GM12872 (cell line): Measurements from ENCODE around the gene PIP4P1.

ENCODE experiments used
- TF ChIP-seq, protein P1 (sequence below): IDR thresholded peaks from 3 replicates; pipeline ENCODE4 v1.5.1; 2011; ENCODE audit warnings: low read depth, mild to moderate bottlenecking, low read length, moderate library complexity; ENCODE audit not compliant: insufficient read depth

The PIP4P1 gene

DNA sequence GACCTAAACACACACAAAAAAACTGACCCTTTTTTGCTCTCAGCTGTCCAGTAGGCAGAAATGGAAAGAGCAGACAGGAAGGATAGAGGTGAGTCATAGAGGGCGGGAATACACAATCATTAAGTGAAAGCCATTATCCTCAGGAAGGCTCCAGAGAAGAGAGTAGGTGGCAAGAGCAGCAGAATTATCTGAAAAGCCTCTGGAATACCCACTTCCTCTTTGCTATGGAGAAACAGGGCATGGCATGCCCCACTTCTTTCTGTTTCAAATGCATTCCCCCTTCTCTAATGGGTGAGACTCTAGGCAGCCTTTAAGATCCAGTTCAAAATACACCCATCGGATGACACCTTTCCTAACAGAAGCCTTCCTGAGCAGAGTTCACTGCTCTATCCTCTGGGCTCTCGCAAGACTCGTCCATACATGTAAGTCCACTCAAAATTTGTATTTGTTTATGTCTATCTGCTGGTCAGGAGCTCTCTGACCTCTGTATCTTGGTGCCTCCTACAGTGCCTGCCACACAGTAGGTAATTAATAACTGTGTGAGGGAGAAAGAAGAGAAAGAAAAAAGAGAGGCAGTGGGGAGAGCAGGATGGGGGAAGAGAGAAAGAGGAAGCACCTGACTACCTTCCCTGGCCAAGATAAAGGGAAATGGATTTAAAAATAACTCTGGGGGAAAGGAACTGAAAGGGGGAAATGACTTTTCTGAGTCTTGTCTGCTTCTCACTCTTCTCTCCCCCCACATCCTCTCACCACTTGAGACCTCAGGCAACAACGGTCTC is 33.8 kb downstream of the PIP4P1 start:
- TF ChIP-seq, protein P1, sequence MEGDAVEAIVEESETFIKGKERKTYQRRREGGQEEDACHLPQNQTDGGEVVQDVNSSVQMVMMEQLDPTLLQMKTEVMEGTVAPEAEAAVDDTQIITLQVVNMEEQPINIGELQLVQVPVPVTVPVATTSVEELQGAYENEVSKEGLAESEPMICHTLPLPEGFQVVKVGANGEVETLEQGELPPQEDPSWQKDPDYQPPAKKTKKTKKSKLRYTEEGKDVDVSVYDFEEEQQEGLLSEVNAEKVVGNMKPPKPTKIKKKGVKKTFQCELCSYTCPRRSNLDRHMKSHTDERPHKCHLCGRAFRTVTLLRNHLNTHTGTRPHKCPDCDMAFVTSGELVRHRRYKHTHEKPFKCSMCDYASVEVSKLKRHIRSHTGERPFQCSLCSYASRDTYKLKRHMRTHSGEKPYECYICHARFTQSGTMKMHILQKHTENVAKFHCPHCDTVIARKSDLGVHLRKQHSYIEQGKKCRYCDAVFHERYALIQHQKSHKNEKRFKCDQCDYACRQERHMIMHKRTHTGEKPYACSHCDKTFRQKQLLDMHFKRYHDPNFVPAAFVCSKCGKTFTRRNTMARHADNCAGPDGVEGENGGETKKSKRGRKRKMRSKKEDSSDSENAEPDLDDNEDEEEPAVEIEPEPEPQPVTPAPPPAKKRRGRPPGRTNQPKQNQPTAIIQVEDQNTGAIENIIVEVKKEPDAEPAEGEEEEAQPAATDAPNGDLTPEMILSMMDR: no peak

DNA sequence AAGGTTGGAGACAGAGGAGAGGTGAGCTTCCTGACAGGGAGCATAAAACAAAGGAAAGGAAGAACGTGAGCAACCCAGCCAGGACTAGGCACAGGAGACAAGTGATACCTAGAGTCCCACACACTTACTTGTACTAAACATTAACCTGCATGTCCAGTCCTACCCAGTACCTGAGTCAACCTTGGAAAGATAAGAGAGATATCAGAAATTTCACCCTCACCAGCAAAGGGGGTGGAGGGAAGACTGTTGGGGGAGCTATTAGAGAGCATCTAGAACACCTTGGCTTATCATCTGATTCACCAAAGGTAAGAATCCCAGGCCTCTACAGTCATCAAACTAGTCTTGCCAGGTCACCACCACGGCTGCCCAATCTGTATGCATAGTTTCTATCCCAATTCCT is 36.4 kb downstream of the PIP4P1 start:
- TF ChIP-seq, protein P1: no peak

DNA sequence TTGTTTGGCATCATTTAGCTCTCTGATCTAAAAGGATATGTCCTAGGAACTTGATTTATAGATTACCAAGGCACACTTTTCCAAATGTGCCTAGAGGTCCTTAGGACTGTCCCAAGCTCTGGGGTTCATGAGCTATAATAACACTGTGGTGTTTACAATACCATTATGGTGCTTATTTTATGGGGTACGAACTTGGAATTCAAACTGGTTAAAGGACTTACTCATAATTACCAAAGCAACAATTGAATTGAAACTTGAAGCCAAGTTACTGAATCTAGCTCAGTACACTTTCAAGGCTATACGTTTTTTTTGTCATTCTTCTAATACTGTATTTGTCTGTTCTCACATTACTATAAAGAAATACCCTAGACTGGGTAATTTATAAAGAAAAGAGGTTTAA is 38.3 kb downstream of the PIP4P1 start:
- TF ChIP-seq, protein P1: no peak

DNA sequence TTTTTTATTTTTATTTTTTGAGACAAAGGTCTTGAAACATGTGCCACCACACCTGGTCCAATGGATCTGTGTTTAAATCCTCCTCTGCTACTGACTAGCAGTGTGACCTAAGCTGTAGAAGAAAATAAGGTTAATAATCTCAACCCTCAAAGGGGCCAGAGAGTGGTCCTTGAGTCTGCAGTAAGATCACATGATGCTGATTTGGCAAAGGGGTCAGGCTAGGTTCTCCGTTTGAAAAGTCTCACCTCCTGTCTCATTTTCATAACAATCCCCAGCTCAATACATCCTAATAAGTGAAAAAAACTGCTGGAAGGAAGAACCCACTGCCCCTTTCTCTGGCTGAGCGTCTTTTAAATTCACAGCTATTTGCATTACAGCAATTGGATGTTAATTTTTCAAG is 40.0 kb downstream of the PIP4P1 start:
- TF ChIP-seq, protein P1: no peak

DNA sequence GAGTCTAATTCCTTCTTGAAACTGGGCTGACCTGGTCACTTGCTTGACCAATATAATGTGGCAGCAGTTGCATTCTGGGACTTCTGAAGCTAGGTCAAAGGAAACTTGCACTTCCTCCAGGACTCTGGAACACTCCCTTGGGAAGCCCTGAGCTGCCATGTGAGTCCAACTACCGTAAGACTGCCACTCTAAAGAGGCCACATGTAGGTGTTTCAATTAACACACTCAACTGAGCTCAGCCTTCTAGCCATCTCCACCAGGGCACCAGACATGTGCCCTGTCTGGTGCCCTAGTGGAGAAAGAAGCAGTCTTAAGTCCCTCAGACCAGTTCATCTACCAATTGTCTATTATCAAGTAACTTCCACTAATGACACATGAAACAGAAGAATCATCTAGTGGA is 41.8 kb downstream of the PIP4P1 start:
- TF ChIP-seq, protein P1: no peak

DNA sequence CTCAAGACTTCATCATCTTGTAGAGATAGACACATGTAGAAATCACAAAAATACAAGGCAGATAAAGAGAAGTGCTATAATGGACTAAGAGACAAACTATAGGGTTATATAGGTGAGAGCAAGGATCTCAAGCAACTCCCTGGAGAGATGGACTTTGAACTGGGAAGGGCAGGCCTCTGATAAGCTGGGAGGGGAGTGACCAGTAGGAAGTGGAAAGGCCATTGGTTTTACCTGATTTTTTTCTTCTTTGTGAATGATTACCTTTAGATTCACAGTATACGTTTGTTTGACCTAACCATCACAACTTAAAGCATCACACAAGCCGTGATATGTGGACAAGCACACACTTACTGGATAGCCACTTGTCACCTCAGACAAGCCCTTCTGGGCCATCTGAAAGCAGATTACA is 42.7 kb downstream of the PIP4P1 start:
- TF ChIP-seq, protein P1: no peak

DNA sequence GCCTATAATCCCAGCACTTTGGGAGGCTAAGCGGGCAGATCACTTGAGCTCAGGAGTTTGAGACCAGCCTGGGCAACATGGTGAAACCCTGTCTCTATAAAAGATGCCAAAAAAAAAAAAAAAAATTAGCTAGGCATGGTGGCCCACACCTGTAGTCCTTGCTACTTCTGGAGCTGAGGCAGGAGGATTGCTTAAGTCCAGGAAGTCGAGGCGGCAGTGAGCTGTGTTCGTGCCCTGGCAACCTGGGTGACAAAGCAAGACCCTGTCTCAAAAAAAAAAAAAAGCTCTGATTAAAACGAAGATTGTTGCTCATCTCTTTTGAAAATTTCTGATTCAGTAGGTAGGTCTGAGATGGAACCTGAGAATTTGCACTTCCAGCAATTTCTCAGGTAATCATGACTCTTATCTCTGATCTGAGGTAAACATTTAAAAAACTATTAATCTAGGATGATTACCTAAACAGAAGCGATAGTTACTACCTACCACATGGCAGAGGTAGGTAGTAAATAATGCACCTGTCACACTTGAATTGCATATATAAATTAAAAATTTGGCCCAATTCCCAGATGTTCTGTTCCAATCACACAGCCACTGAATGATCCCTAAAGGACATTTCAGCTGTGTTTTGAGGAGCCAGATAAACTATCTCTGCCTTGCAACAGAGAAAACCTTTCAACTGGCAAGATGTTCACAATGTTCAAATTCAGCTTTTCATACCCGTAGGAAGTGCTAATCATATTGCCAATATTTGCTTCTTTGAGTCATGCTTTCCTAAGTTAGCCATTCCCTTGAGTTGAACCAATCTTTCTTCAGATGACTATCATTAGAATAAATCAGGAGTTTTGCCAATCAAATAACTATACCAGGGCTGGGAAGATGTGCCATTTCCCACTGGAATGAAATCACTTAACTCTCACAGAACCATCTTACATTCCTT is 43.7 kb downstream of the PIP4P1 start:
- TF ChIP-seq, protein P1: no peak
